NT2/D1 (cell line): Measurements from ENCODE around the gene RELB.

Experiments
- YY1 ChIP-seq: IDR thresholded peaks from 2 replicates; pipeline ENCODE4 v1.6.1; 2011; ENCODE audit not compliant: insufficient read length, insufficient read depth
- ZNF274 ChIP-seq: IDR thresholded peaks from 2 replicates; pipeline ENCODE4 v1.6.1; 2011; ENCODE audit warnings: mild to moderate bottlenecking, low read depth, low read length

DNA sequence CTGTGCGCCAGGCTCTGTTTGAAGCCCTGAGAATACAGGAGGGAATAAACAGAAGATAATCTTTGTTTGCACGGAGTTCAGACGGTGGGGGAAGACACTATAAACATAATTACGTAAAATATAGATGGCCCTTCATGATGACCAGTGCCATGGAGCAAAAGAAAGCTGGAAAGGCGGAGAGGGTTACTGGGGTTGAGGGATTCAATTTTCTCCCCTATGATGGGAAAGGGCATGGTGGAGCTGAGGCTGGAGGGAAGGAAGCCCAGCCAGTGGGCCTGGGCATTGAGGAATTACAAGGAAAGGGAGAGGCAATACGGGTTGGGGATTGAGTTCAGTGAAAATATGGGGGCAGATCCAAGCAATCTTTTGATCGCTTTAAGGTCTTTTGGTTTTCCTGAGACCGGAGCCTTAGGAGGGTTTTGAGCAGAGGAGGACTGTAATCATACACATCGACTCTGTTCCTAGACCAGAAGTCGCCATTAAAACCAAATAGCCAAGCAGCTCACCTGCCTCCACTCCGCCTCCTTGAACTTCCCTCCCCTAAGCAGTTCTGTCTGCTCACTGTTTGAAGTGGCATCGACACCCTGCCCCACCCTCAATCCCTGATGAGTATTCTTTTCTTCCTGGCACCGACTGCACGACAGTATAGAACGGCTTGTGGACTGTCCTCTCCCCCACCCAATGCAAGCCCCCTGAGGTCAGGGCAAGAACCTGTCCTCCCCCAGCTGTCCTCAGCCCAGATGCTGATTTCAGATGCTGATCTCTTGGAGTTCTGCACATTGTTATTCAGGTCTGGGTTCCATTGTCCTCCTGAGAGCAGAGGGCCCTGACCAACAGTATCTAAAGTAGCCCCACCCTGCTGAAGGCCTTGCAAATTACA lies 75.8 kb downstream of the RELB start:
- TF ChIP-seq ZNF274: no peak
- no peak for TF ChIP-seq YY1
